IMR-90 (cell line): ENCODE results near the gene FBXO30.

ENCODE experiments used
- CEBPB ChIP-seq: IDR thresholded peaks from 2 replicates; pipeline ENCODE4 v1.6.1; 2012; ENCODE audit warnings: low read depth, low read length, improper control_type of control experiment
- CTCF ChIP-seq: conservative IDR thresholded peaks from 2 replicates; pipeline ENCODE4 v1.5.1; 2012; ENCODE audit warnings: mild to moderate bottlenecking, low read depth, low read length, improper control_type of control experiment
- RFX5 ChIP-seq: IDR thresholded peaks from 2 replicates; pipeline ENCODE4 v1.8.0; 2012; ENCODE audit warnings: low read depth, mild to moderate bottlenecking, low read length, moderate library complexity

GRCh38 chr6:145798530-145798929 is 16.1 kb downstream of the FBXO30 start:
- no peak for TF ChIP-seq CTCF
- no peak for TF ChIP-seq RFX5
- no peak for TF ChIP-seq CEBPB
